NCI-H1930 (cell line): ENCODE results near the gene GPN1.
"Not testable (repeated sequence)": the region's sequence is repeated elsewhere in the genome, so short reads cannot be mapped to it uniquely, and the experiment has no call there.

Experiments used
- DNase-seq, 2 experiments: peaks; one replicate each; lab custom pipeline; 2025; lab: John Stamatoyannopoulos, UW

GPN1 gene

DNA sequence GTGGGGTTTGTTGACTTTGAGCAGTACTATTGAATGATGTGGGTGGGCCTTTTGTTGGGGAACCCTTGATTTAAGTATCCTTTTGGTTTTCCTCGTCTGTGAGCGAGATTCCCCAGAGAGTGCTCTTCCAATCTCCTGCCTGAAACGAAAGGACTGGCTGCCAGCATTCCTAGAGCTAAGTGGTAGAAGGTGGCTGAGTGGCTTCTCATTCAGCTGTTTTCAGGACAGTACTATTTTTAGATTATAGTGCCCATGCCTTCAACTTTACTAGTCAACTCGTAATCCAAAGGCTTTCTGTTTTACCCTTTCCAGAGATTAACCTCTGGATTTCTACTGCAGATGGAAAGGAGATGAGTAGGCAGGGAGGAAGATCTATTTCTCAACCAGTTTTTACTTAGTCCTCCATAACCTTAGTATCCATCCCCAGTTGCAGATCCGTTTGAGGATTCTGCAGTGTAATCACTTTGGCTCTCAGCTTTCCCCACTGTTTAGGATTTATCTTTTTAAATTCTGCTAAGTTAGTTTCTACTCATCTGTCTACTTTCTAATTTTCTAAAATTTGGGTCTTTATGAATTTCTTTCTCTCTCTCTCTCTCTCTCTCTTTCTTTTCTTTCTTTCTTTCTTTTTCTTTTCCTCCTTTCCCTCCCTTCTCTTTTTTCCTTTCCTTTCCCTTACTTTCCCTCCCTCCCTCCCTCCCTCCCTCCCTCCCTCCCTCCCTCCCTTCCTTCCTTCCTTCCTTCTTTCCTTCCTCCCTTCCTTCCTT is 44.1 kb downstream of the GPN1 start:
- no peak for DNase-seq

GRCh38 chr2:27680571-27680970 is 51.7 kb downstream of the GPN1 start:
- no peak for DNase-seq

DNA sequence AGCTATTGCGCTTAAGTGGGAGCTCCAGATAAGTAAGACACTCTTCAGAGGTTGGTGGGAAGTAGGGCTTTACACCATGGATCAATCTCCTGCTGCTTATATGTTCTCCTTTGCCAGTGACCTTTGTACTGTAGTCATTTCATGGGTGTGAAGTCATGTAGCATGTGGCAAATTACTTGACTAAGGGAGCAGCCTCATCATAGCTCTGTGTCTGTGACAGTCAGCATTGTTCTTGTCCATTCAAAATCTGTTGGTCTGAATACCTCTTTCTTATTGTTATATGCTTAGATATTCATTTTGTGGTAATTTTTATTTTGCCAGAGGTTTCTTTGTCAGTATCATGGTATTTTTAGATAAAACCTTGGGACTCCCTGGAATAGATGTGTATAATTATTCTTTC is 53.0 kb downstream of the GPN1 start:
- no peak for DNase-seq

DNA sequence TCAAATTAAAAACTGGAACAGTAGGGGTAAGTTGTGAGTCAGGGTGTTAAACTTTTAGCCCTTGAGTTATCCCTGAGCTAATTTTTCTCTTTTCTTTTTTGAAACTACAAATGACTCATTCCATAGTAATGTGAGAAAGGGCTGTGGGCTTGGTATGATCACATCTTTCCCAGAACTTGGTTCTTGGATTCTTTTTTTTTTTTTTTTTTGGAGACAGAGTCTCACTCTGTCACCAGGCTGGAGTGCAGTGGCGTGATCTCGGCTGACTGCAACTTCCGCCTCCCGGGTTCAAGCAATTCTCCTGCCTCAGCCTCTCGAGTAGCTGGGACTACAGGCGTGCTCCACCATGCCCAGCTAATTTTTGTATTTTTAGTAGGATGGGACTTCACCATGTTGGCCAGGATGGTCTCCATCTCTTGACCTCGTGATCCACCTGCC is 53.5 kb downstream of the GPN1 start:
- DNase-seq: not testable (repeated sequence)

DNA sequence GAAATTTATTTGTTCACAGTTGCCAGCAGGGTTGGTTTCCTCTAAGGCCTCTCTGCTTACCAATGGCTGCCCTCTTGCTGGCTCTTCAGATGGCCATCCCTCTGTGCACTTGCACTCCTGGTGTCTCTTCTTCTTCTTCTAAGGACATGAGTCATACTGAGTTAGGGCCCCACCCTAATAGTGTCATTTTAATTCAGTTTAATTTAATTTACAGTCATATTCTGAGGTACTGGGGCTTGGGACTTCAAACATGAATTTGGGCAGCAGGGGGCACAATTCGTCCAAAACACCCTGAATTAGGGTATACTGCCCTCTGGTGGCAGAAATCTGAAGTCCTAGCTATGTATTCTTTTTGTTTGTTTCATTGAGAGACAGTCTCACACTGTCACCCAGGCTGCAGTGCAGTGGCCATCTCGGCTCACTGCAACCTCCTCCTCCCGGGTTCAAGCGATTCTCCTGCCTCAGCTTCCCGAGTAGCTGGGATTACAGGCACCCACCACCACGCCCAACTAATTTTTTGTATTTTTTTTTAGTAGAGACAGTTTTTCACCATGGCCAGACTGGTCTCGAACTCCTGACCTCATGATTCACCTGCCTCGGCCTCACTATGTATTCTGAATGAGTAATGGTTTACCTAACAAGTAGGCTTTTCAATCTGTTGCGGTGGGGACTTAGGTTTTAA is 54.7 kb downstream of the GPN1 start:
- DNase-seq: peak; percentile 69 to 87

- not testable (repeated sequence) for DNase-seq
Observed at GRCh38 chr2:27685006-27685405, 56.2 kb downstream of the GPN1 start.

GRCh38 chr2:27685577-27685976 is 56.7 kb downstream of the GPN1 start:
- DNase-seq: no peak

- DNase-seq: no peak
Observed at GRCh38 chr2:27687232-27687631, 58.4 kb downstream of the GPN1 start.

GRCh38 chr2:27689424-27689823 is 60.6 kb downstream of the GPN1 start:
- DNase-seq: peak in 1 of 2 experiments; percentile 40

GRCh38 chr2:27690052-27690451 is 61.2 kb downstream of the GPN1 start:
- no peak for DNase-seq

DNA sequence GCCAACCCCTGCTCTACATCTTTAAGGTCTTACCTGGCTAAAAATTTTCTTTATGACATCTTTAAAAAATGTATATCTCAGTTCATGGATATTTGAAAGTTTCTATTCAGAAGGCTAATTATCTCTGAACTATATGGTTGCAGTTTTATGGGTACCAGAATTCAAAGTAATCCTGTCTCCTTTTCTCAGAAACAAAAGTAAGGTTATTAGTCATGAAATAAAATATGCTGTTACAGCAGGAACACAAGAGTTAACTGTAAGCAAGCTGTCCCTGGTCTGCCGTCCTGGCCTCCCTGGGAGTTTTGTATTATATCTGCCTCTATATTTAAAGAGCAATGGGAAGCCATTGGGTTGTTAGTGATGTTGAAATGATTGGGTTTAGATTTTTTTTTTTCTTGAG is 68.8 kb downstream of the GPN1 start:
- DNase-seq: no peak
